HepG2 (cell line): ENCODE measurements around the gene B3GNT9. TPM values are rescaled to one million over a fixed set of nuclear protein-coding genes. Genes with fewer than 3 reads are reported as not detected.

Source experiments
- CBX1 ChIP-seq: IDR thresholded peaks from one replicate; pipeline ENCODE4 v1.6.1; 2016; ENCODE audit warnings: antibody characterized with exemption, low read depth
- IRX3 ChIP-seq: sonication (generic); formaldehyde crosslinking; IDR thresholded peaks from 2 replicates; pipeline ENCODE4 v1.8.1; 2023; ENCODE audit warnings: mild to moderate bottlenecking, low read depth, missing genetic modification reagents, borderline replicate concordance
- KDM3A ChIP-seq: IDR thresholded peaks from 2 replicates; pipeline ENCODE4 v1.6.1; 2018; ENCODE audit warnings: low read depth, missing compliant biosample characterization
- KMT2A ChIP-seq: sonication (generic); formaldehyde crosslinking; IDR thresholded peaks from 2 replicates; pipeline ENCODE4 v1.4.0; 2020; ENCODE audit warnings: missing genetic modification reagents
- MEF2D ChIP-seq: sonication (generic); formaldehyde crosslinking; IDR thresholded peaks from 2 replicates; pipeline ENCODE4 v1.5.1; 2020; ENCODE audit warnings: mild to moderate bottlenecking, missing genetic modification reagents
- NONO ChIP-seq, 2 experiments: fragments of 450-650 bp in 1 of 2; sonication (generic) in 1 of 2; formaldehyde crosslinking in 1 of 2; IDR thresholded peaks in 1 of 2; conservative IDR thresholded peaks in 1 of 2; 2 replicates each; pipeline versions ENCODE4 v1.6.1 to v1.8.0; 2017 to 2022; ENCODE audit warnings: mild to moderate bottlenecking in 1 of 2, missing genetic modification reagents in 1 of 2, moderate library complexity in 1 of 2
- RBFOX2 ChIP-seq: fragments of 200-400 bp; formaldehyde crosslinking; IDR thresholded peaks from 2 replicates; pipeline ENCODE4 v1.6.1; 2017; ENCODE audit warnings: low read depth, mild to moderate bottlenecking, low read length
- SP5 ChIP-seq: IDR thresholded peaks from 2 replicates; pipeline ENCODE4 v1.6.1; 2016; ENCODE audit warnings: low read depth, borderline replicate concordance
- TAF1 ChIP-seq: sonication (generic); formaldehyde crosslinking; IDR thresholded peaks from 2 replicates; pipeline ENCODE4 v1.4.0; 2020; ENCODE audit warnings: missing genetic modification reagents
- ZFP36 ChIP-seq: fragments of 150-350 bp; IDR thresholded peaks from 2 replicates; pipeline ENCODE4 v1.6.1; 2018; ENCODE audit warnings: borderline replicate concordance, low read length, low read depth; ENCODE audit not compliant: partially characterized antibody
- ZNF205 ChIP-seq: IDR thresholded peaks from 2 replicates; pipeline ENCODE4 v1.6.1; 2018; ENCODE audit warnings: missing biosample characterization, missing genetic modification reagents
- ZNF253 ChIP-seq: sonication (generic); formaldehyde crosslinking; IDR thresholded peaks from 2 replicates; pipeline ENCODE4 v1.8.0; 2022; ENCODE audit warnings: mild to moderate bottlenecking, missing genetic modification reagents, borderline replicate concordance
- ZNF331 ChIP-seq: sonication (generic); formaldehyde crosslinking; IDR thresholded peaks from 2 replicates; pipeline ENCODE4 v1.4.0; 2020; ENCODE audit warnings: missing genetic modification reagents
- ZNF501 ChIP-seq: sonication (generic); formaldehyde crosslinking; IDR thresholded peaks from 2 replicates; pipeline ENCODE4 v1.5.1; 2020; ENCODE audit warnings: mild to moderate bottlenecking, moderate library complexity, missing genetic modification reagents
- ZNF614 ChIP-seq: IDR thresholded peaks from 2 replicates; pipeline ENCODE4 v1.6.1; 2018; ENCODE audit warnings: missing biosample characterization, missing genetic modification reagents, inconsistent platforms, borderline replicate concordance
- polyA plus RNA-seq, 8 experiments: library from polyadenylated mRNA; depleted of rRNA in 3 of 8; stranded (reverse) in 7 of 8; unstranded in 1 of 8; fragments of >200 nt; fragmentation: Illumina TruSeq in 4 of 8; extraction: Trizol in 4 of 8; gene quantifications; 2 replicates each; pipeline versions ENCODE4 v1.2.1 to v1.2.3, GENCODE V29; 2011 to 2016; ENCODE audit warnings: low read depth in 4 of 8, missing spikeins in 1 of 8, mixed read lengths in 1 of 8; ENCODE audit not compliant: insufficient read depth in 1 of 8
- total RNA-seq, 5 experiments: library from RNA; depleted of rRNA; stranded (reverse); fragments of >200 nt; fragmentation: Illumina TruSeq; extraction: Trizol; gene quantifications; 2 replicates each; pipeline ENCODE4 v1.2.3, GENCODE V29; 2016; ENCODE audit warnings: low read depth in 1 of 5
- TF ChIP-seq, protein P1 (sequence below): sonication (generic); formaldehyde crosslinking; IDR thresholded peaks from 2 replicates; pipeline ENCODE4 v1.5.0; 2020; ENCODE audit warnings: missing genetic modification reagents
- TF ChIP-seq, protein P2 (sequence below): sonication (generic); formaldehyde crosslinking; IDR thresholded peaks from 2 replicates; pipeline ENCODE4 v1.4.0; 2020; ENCODE audit warnings: missing genetic modification reagents
- TF ChIP-seq, protein P3 (sequence below): IDR thresholded peaks from 2 replicates; pipeline ENCODE4 v1.6.1; 2012; ENCODE audit warnings: inconsistent platforms
- TF ChIP-seq, protein P4 (sequence below): sonication (generic); formaldehyde crosslinking; IDR thresholded peaks from 2 replicates; pipeline ENCODE4 v1.8.0; 2022; ENCODE audit warnings: mild to moderate bottlenecking, missing genetic modification reagents
- TF ChIP-seq, protein P5 (sequence below): sonication (generic); formaldehyde crosslinking; IDR thresholded peaks from 2 replicates; pipeline ENCODE4 v1.4.0; 2020; ENCODE audit warnings: missing genetic modification reagents

B3GNT9 gene
- total and polyA plus RNA-seq, 2 of the 13 experiments (the other 11 are each of a cell fraction or from before 2014, with no cell fraction given): 1.5 to 3.1 TPM

DNA sequence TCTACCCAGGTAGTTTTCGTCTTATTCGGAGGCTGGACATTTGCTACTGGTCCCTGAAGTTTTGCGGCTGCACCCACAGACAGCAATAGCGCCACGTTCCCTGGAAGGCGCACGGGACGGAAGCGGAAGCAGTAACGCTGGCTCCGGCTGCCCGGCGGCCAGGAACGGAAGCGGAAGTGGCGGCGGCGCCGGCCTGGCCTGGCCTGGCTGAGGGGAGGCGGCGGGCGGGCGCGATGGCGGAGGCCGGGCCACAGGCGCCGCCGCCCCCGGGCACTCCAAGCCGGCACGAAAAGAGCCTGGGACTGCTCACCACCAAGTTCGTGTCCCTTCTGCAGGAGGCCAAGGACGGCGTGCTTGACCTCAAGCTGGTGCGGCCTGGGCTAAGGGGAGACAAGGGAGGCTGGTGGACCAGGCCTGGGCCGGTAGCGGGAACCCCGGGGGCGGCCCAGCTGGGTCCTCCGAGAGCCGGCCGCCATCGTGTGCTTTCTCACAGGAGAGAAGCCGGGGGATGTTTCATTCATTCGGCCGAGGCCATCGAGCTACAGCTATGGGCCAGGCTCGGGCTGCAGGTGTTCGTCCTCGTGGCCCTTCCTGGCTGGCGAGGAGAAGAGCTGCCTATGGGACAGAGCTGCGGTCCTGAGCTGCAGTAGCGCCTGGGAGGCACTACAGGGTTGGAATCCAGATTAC is 41.3 kb upstream of the B3GNT9 start, which contains the start of gene E2F4 (continued):
- TF ChIP-seq, protein P1, sequence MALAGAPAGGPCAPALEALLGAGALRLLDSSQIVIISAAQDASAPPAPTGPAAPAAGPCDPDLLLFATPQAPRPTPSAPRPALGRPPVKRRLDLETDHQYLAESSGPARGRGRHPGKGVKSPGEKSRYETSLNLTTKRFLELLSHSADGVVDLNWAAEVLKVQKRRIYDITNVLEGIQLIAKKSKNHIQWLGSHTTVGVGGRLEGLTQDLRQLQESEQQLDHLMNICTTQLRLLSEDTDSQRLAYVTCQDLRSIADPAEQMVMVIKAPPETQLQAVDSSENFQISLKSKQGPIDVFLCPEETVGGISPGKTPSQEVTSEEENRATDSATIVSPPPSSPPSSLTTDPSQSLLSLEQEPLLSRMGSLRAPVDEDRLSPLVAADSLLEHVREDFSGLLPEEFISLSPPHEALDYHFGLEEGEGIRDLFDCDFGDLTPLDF: 0 out of 2 replicates have a peak, but pooled peaks have one; percentile 44
- TF ChIP-seq ZNF331 (CRISPR knock-in tag): peak; percentile 76
- TF ChIP-seq, protein P2, sequence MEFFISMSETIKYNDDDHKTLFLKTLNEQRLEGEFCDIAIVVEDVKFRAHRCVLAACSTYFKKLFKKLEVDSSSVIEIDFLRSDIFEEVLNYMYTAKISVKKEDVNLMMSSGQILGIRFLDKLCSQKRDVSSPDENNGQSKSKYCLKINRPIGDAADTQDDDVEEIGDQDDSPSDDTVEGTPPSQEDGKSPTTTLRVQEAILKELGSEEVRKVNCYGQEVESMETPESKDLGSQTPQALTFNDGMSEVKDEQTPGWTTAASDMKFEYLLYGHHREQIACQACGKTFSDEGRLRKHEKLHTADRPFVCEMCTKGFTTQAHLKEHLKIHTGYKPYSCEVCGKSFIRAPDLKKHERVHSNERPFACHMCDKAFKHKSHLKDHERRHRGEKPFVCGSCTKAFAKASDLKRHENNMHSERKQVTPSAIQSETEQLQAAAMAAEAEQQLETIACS (CRISPR knock-in tag): peak; percentile 66
- TF ChIP-seq MEF2D: peak; percentile 74; the same call in 1 of the 2 replicates
- TF ChIP-seq ZFP36: no peak
- TF ChIP-seq TAF1: peak; percentile 71
- TF ChIP-seq, protein P3, sequence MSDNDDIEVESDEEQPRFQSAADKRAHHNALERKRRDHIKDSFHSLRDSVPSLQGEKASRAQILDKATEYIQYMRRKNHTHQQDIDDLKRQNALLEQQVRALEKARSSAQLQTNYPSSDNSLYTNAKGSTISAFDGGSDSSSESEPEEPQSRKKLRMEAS: peak; percentile 63; the same call in 1 of the 2 replicates
- 0 out of 2 replicates have a peak, but pooled peaks have one; percentile 45 for TF ChIP-seq KDM3A (CRISPR knock-in tag)
- TF ChIP-seq ZNF501 (CRISPR knock-in tag): peak; percentile 59; the same call in 1 of the 2 replicates
- peak; percentile 62; the same call in 1 of the 2 replicates for TF ChIP-seq ZNF614 (CRISPR knock-in tag)
- 0 out of 2 replicates have a peak, but pooled peaks have one; percentile 21 for TF ChIP-seq SP5 (CRISPR knock-in tag)
- peak; percentile 81 for TF ChIP-seq KMT2A (CRISPR knock-in tag)
- TF ChIP-seq RBFOX2: peak; percentile 95
- TF ChIP-seq, protein P4, sequence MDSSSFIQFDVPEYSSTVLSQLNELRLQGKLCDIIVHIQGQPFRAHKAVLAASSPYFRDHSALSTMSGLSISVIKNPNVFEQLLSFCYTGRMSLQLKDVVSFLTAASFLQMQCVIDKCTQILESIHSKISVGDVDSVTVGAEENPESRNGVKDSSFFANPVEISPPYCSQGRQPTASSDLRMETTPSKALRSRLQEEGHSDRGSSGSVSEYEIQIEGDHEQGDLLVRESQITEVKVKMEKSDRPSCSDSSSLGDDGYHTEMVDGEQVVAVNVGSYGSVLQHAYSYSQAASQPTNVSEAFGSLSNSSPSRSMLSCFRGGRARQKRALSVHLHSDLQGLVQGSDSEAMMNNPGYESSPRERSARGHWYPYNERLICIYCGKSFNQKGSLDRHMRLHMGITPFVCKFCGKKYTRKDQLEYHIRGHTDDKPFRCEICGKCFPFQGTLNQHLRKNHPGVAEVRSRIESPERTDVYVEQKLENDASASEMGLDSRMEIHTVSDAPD (CRISPR knock-in tag): no peak
- TF ChIP-seq IRX3 (CRISPR knock-in tag): peak; percentile 50; the same call in 1 of the 2 replicates
- TF ChIP-seq, protein P5, sequence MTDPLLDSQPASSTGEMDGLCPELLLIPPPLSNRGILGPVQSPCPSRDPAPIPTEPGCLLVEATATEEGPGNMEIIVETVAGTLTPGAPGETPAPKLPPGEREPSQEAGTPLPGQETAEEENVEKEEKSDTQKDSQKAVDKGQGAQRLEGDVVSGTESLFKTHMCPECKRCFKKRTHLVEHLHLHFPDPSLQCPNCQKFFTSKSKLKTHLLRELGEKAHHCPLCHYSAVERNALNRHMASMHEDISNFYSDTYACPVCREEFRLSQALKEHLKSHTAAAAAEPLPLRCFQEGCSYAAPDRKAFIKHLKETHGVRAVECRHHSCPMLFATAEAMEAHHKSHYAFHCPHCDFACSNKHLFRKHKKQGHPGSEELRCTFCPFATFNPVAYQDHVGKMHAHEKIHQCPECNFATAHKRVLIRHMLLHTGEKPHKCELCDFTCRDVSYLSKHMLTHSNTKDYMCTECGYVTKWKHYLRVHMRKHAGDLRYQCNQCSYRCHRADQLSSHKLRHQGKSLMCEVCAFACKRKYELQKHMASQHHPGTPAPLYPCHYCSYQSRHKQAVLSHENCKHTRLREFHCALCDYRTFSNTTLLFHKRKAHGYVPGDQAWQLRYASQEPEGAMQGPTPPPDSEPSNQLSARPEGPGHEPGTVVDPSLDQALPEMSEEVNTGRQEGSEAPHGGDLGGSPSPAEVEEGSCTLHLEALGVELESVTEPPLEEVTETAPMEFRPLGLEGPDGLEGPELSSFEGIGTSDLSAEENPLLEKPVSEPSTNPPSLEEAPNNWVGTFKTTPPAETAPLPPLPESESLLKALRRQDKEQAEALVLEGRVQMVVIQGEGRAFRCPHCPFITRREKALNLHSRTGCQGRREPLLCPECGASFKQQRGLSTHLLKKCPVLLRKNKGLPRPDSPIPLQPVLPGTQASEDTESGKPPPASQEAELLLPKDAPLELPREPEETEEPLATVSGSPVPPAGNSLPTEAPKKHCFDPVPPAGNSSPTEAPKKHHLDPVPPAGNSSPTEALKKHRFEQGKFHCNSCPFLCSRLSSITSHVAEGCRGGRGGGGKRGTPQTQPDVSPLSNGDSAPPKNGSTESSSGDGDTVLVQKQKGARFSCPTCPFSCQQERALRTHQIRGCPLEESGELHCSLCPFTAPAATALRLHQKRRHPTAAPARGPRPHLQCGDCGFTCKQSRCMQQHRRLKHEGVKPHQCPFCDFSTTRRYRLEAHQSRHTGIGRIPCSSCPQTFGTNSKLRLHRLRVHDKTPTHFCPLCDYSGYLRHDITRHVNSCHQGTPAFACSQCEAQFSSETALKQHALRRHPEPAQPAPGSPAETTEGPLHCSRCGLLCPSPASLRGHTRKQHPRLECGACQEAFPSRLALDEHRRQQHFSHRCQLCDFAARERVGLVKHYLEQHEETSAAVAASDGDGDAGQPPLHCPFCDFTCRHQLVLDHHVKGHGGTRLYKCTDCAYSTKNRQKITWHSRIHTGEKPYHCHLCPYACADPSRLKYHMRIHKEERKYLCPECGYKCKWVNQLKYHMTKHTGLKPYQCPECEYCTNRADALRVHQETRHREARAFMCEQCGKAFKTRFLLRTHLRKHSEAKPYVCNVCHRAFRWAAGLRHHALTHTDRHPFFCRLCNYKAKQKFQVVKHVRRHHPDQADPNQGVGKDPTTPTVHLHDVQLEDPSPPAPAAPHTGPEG (CRISPR knock-in tag): peak; percentile 77
- peak; percentile 25; the same call in 1 of the 2 replicates for TF ChIP-seq ZNF253
- TF ChIP-seq ZNF205 (CRISPR knock-in tag): no peak
- peak; percentile 72 for TF ChIP-seq CBX1
- no peak for TF ChIP-seq NONO (IDR thresholded peaks at IDR 0.05)
- TF ChIP-seq NONO (CRISPR knock-in tag; conservative IDR thresholded peaks at IDR 0.05): peak; percentile 90
